ENCODE results near the gene ITIH5.

Gene ITIH5

GRCh38 chr10:7609556-7609955 lies 57.2 kb downstream of the ITIH5 start:
- TF ChIP-seq, protein P1, sequence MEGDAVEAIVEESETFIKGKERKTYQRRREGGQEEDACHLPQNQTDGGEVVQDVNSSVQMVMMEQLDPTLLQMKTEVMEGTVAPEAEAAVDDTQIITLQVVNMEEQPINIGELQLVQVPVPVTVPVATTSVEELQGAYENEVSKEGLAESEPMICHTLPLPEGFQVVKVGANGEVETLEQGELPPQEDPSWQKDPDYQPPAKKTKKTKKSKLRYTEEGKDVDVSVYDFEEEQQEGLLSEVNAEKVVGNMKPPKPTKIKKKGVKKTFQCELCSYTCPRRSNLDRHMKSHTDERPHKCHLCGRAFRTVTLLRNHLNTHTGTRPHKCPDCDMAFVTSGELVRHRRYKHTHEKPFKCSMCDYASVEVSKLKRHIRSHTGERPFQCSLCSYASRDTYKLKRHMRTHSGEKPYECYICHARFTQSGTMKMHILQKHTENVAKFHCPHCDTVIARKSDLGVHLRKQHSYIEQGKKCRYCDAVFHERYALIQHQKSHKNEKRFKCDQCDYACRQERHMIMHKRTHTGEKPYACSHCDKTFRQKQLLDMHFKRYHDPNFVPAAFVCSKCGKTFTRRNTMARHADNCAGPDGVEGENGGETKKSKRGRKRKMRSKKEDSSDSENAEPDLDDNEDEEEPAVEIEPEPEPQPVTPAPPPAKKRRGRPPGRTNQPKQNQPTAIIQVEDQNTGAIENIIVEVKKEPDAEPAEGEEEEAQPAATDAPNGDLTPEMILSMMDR (IDR thresholded peaks at IDR 0.05; ENCODE audit: unreplicated experiment in 3 of 3): no peak
- no peaks in the 10 kb centered on the region for H3K36me3 Mint-ChIP-seq (ENCODE audit: low read depth)
- peaks cover 20% of the 10 kb centered on the region for H3K4me1 Mint-ChIP-seq
- peaks cover under 1% of the 10 kb centered on the region for H3K9me3 Mint-ChIP-seq
- H3K27me3 Mint-ChIP-seq (ENCODE audit: low read depth): peaks cover 17% of the 10 kb centered on the region
- no peak overlapping the region for H3K4me3 Mint-ChIP-seq
- no peak overlapping the region for H3K27ac Mint-ChIP-seq

GRCh38 chr10:7608001-7608400 lies 58.8 kb downstream of the ITIH5 start:
- peaks cover 17% of the 10 kb centered on the region for H3K27me3 Mint-ChIP-seq (ENCODE audit: low read depth)
- TF ChIP-seq, protein P1 (IDR thresholded peaks at IDR 0.05; ENCODE audit: unreplicated experiment in 3 of 3): no peak
- H3K4me3 Mint-ChIP-seq: no peak overlapping the region
- peaks cover 20% of the 10 kb centered on the region for H3K4me1 Mint-ChIP-seq
- H3K36me3 Mint-ChIP-seq (ENCODE audit: low read depth): no peaks in the 10 kb centered on the region
- no peak overlapping the region for H3K27ac Mint-ChIP-seq
- peaks cover 4% of the 10 kb centered on the region for H3K9me3 Mint-ChIP-seq

- peaks cover 17% of the 10 kb centered on the region for H3K27me3 Mint-ChIP-seq (ENCODE audit: low read depth)
- no peaks in the 10 kb centered on the region for H3K36me3 Mint-ChIP-seq (ENCODE audit: low read depth)
- peaks cover 7% of the 10 kb centered on the region for H3K9me3 Mint-ChIP-seq
These were observed 59.8 kb downstream of the ITIH5 start for GRCh38 chr10:7606951-7607404.

DNA sequence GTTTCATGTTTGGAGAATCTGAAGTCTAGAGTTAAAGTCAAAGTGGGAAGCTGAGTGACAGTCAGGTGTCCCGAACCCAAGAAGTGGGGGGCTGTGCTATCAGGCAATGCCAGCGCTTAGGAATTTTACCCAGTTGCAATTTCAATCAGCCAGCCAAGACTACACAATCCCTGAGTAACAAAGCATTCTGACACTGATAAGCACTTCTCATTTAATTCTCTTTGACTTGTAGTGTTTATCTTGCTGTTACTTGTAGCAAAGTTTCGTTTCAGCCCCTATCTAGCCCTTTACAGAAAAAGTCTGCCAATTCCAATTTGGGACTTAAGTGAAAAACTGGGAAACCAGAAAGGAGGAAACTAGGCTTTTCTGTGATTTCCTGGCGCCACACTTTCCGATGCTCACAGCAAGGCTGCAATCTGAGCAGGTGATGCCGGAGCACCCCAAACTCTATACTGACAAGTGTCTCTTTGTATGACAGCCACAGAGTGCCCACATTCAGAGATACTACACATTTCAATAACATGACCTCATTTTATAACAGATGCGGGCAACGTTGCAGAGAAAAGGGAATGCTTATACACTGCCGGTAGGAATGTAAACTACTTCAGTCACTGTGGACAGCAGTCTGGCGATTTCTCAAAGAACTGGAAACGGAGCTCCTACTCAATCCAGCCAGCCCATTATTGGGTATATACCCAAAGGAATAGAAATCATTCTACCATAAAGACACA lies 61.0 kb downstream of the ITIH5 start:
- H3K27ac Mint-ChIP-seq: no peak overlapping the region
- peaks cover 7% of the 10 kb centered on the region for H3K9me3 Mint-ChIP-seq
- TF ChIP-seq, protein P1 (IDR thresholded peaks at IDR 0.05; ENCODE audit: unreplicated experiment in 3 of 3): no peak
- no peaks in the 10 kb centered on the region for H3K36me3 Mint-ChIP-seq (ENCODE audit: low read depth)
- H3K27me3 Mint-ChIP-seq (ENCODE audit: low read depth): peaks cover 23% of the 10 kb centered on the region
- no peak overlapping the region for H3K4me3 Mint-ChIP-seq
- H3K4me1 Mint-ChIP-seq: peaks cover 17% of the 10 kb centered on the region

More at GRCh38 chr10:7606951-7607404, 59.8 kb downstream of the ITIH5 start:
- no peak overlapping the region for H3K4me3 Mint-ChIP-seq
- H3K27ac Mint-ChIP-seq: peak overlapping the region in 1 of 3 experiments; percentile 22
- TF ChIP-seq, protein P1 (IDR thresholded peaks at IDR 0.05; ENCODE audit: unreplicated experiment in 3 of 3): no peak
- H3K4me1 Mint-ChIP-seq: peaks cover 20% of the 10 kb centered on the region

DNA sequence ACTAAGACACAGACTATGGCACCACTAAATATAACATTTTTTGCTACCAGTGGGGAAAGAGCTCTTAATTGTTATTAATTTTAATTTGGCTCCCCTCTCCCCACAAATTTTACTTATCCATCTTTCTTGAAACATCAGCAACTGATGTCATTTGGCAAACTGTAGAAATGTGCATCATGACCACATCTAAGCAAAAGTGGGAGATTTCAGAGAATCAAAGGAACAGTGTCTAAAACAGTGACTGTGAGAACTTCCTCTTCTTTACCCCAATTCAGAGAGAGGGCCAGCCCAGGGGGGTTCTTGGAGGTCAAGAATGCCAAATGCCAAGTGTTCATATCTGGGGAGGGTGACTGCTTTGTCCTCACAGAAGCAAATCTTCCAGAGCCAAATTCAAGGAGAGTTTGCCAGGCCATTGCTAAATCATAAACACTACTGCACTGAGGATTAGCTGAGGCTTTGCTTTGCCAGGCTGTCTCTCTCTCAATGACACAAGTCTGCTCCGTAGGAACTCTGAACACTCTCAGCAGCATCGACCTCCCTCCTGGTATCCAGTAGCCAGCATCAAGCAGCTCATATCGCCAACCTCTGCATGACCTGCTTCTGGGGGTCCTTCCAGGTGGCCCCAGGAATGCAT lies 65.6 kb downstream of the ITIH5 start:
- Mint-ChIP-seq H3K4me1 (no peaks in the 10 kb centered on the region), H3K27ac (no peak overlapping the region), H3K27me3 (ENCODE audit: low read depth) (peaks cover 13% of the 10 kb centered on the region), H3K4me3 (no peak overlapping the region), H3K36me3 (ENCODE audit: low read depth) (no peaks in the 10 kb centered on the region), H3K9me3 (peaks cover 7% of the 10 kb centered on the region)
- TF ChIP-seq, protein P1 (IDR thresholded peaks at IDR 0.05; ENCODE audit: unreplicated experiment in 3 of 3): no peak
